ENCODE measurements around the gene SLC18A2.

- no peak for TF ChIP-seq CTCF (IDR thresholded peaks at IDR 0.05)
- TF ChIP-seq EZH2 (IDR thresholded peaks at IDR 0.05) = no peak
- no peak for TF ChIP-seq EZH2phosphoT487 (IDR thresholded peaks at IDR 0.05)
Observed at GRCh38 chr10:117201826-117202225, 39.1 kb upstream of the SLC18A2 start.
